CD14-positive monocyte (primary cell): ENCODE measurements around the gene NDE1. TPM values are rescaled to one million over a fixed set of nuclear protein-coding genes. Genes with fewer than 3 reads are reported as not detected.
A peak's percentile ranks its signal among the peaks of the same experiment; 100 is the strongest.

Experiments used
- DNase-seq, 3 donors: peaks; one replicate each; pipeline ENCODE4 v3.0.0-alpha.2; 2011 to 2022
- H2AFZ ChIP-seq: 2 replicates; pipeline ENCODE4 v1.6.0; 2012; ENCODE audit warnings: mild to moderate bottlenecking, low read depth, low read length, inconsistent platforms; ENCODE audit not compliant: insufficient read depth, poor library complexity, severe bottlenecking
- H3K27ac ChIP-seq, 2 donors: 1 replicate in 1 of 2; 2 replicates in 1 of 2; pipeline ENCODE4 v1.5.1; 2012 to 2013; ENCODE audit warnings: low read length in 2 of 2, control low read depth in 1 of 2, inconsistent platforms in 1 of 2, low read depth in 1 of 2, mild to moderate bottlenecking in 1 of 2
- H3K27me3 ChIP-seq, 2 donors: one replicate each; pipeline versions ENCODE4 v1.6.0 to v1.6.1; 2011 to 2013; ENCODE audit warnings: low read length in 2 of 2; ENCODE audit not compliant: control insufficient read depth in 2 of 2, insufficient read depth in 2 of 2
- H3K36me3 ChIP-seq, 2 donors: replicated peaks in 1 of 2; 1 replicate in 1 of 2; 2 replicates in 1 of 2; pipeline versions ENCODE4 v1.5.1 to v1.6.1; 2012 to 2013; ENCODE audit warnings: low read length in 2 of 2, control low read depth in 1 of 2, inconsistent platforms in 1 of 2, mild to moderate bottlenecking in 1 of 2; ENCODE audit not compliant: insufficient read depth in 2 of 2, control insufficient read depth in 1 of 2
- H3K4me1 ChIP-seq, 2 donors: 1 replicate in 1 of 2; 2 replicates in 1 of 2; pipeline versions ENCODE4 v1.5.1 to v1.6.1; 2012 to 2013; ENCODE audit warnings: low read length in 2 of 2, control low read depth in 1 of 2, inconsistent platforms in 1 of 2, mild to moderate bottlenecking in 1 of 2, moderate library complexity in 1 of 2; ENCODE audit not compliant: insufficient read depth in 2 of 2, control insufficient read depth in 1 of 2
- H3K4me2 ChIP-seq: replicated peaks from 2 replicates; pipeline ENCODE3; 2012; ENCODE audit warnings: low read length, moderate library complexity, mild to moderate bottlenecking; ENCODE audit not compliant: poor library complexity, severe bottlenecking; ENCODE audit errors: extremely low read depth
- H3K4me3 ChIP-seq, 3 experiments: fragments of 200-600 bp in 1 of 3; sonication (generic) in 1 of 3; replicated peaks in 1 of 3; 1 replicate in 2 of 3; 2 replicates in 1 of 3; pipeline ENCODE4 v1.5.1; 2011 to 2013; ENCODE audit warnings: low read length in 3 of 3, mild to moderate bottlenecking in 3 of 3, control low read depth in 2 of 3, low read depth in 2 of 3, inconsistent platforms in 1 of 3, moderate library complexity in 1 of 3
- H3K79me2 ChIP-seq: 2 replicates; pipeline ENCODE4 v1.6.0; 2012; ENCODE audit warnings: mild to moderate bottlenecking, control low read depth, inconsistent platforms, low read length, moderate library complexity; ENCODE audit not compliant: insufficient read depth
- H3K9ac ChIP-seq: 2 replicates; pipeline ENCODE4 v1.6.0; 2017; ENCODE audit warnings: low read length, mild to moderate bottlenecking; ENCODE audit not compliant: insufficient read depth, poor library complexity, severe bottlenecking
- H3K9me3 ChIP-seq, 2 donors: replicated peaks in 1 of 2; 1 replicate in 1 of 2; 2 replicates in 1 of 2; pipeline versions ENCODE4 v1.5.1 to v1.6.1; 2012 to 2013; ENCODE audit warnings: low read length in 2 of 2, control low read depth in 1 of 2; ENCODE audit not compliant: control insufficient read depth in 1 of 2, insufficient read depth in 1 of 2
- H4K20me1 ChIP-seq: 2 replicates; pipeline ENCODE4 v1.6.0; 2012; ENCODE audit warnings: mild to moderate bottlenecking, low read length, control low read depth, moderate library complexity; ENCODE audit not compliant: insufficient read depth
- H3K27ac Mint-ChIP-seq, 7 donors: one replicate each; pipeline ENCODE4 v1.8.0; 2020; ENCODE audit warnings: mild to moderate bottlenecking in 7 of 7, mixed read lengths in 7 of 7, moderate library complexity in 6 of 7, inconsistent platforms in 2 of 7
- H3K27me3 Mint-ChIP-seq, 3 donors: one replicate each; pipeline ENCODE4 v1.8.0; 2021 to 2022; ENCODE audit warnings: low read depth in 3 of 3, mild to moderate bottlenecking in 3 of 3, mixed read lengths in 3 of 3, moderate library complexity in 3 of 3, inconsistent platforms in 1 of 3
- H3K36me3 Mint-ChIP-seq, 2 donors: one replicate each; pipeline ENCODE4 v1.8.0; 2020; ENCODE audit warnings: mixed read lengths in 2 of 2, inconsistent platforms in 1 of 2, mild to moderate bottlenecking in 1 of 2
- H3K4me1 Mint-ChIP-seq: one replicate; pipeline ENCODE4 v1.8.0; 2020; ENCODE audit warnings: mild to moderate bottlenecking, mixed read lengths
- H3K4me3 Mint-ChIP-seq, 2 donors: one replicate each; pipeline ENCODE4 v1.8.0; 2020; ENCODE audit warnings: mild to moderate bottlenecking in 2 of 2, mixed read lengths in 2 of 2, moderate library complexity in 1 of 2
- H3K9me3 Mint-ChIP-seq, 7 donors: one replicate each; pipeline ENCODE4 v1.8.0; 2020 to 2022; ENCODE audit warnings: mixed read lengths in 7 of 7, mild to moderate bottlenecking in 6 of 7, moderate library complexity in 6 of 7, inconsistent platforms in 2 of 7
- CTCF ChIP-seq: fragments of 200-600 bp; IDR thresholded peaks from one replicate; pipeline ENCODE4 v1.8.0; 2022; ENCODE audit warnings: antibody characterized with exemption, mild to moderate bottlenecking
- WGBS: methylation state at CpG from one replicate; pipeline ENCODE4 v1.1.5; 2013; ENCODE audit warnings: missing lambda C conversion rate; ENCODE audit not compliant: insufficient coverage; 5-methylcytosine and 5-hydroxymethylcytosine counted together
- intact Hi-C, 2 donors: fragments of 100-400 bp; cut with micrococcal nuclease; formaldehyde crosslinking; loops; one replicate each; pipeline versions ENCODE4 v1.15.0 to v1.15.1; 2023
- polyA plus RNA-seq, 3 donors: library from polyadenylated mRNA; depleted of rRNA in 1 of 3; unstranded in 2 of 3; stranded (reverse) in 1 of 3; fragments of 300-500 nt in 2 of 3; fragments of >200 nt in 1 of 3; fragmentation: Illumina TruSeq in 2 of 3; gene quantifications; 1 replicate in 2 of 3; 2 replicates in 1 of 3; pipeline ENCODE4 v1.2.3, GENCODE V29; 2012 to 2021

The NDE1 gene
- polyA plus RNA-seq, 3 donors = 26.0 to 47.8 (median 28.0) TPM

GRCh38 chr16:15764112-15764511 is 114.1 kb downstream of the NDE1 start:
- no peak for TF ChIP-seq CTCF
- Histone ChIP-seq H3K4me3 (no peak overlapping the region), H3K36me3 (no peaks in the 10 kb centered on the region), H4K20me1 (no peaks in the 10 kb centered on the region), H3K27me3 (no peaks in the 10 kb centered on the region), H3K27ac (no peak overlapping the region), H3K9me3 (peaks cover 0 to 10% of the 10 kb centered on the region in 2 donors), H3K4me2 (no peak overlapping the region), H3K4me1 (no peaks in the 10 kb centered on the region), H2AFZ (no peak overlapping the region), H3K9ac (no peak overlapping the region), H3K79me2 (no peaks in the 10 kb centered on the region)
- intact Hi-C loops = loop anchor here in 1 of 2 donors (5.0 kb wide), 1 partner anchor 363 kb away; no protein-coding TSS in a partner anchor
- H3K36me3 Mint-ChIP-seq = no peaks in the 10 kb centered on the region
- DNase-seq = no peak
- peaks cover 0 to 13% (median 9%) of the 10 kb centered on the region in 7 donors for H3K9me3 Mint-ChIP-seq
- peaks cover 0 to 4% (median 1%) of the 10 kb centered on the region in 3 donors for H3K27me3 Mint-ChIP-seq
- no peaks in the 10 kb centered on the region for H3K4me1 Mint-ChIP-seq
- H3K4me3 Mint-ChIP-seq = no peak overlapping the region
- H3K27ac Mint-ChIP-seq = no peak overlapping the region
- 83% methylated on average over 1 of the region's 2 CpGs for whole genome bisulfite sequencing

DNA sequence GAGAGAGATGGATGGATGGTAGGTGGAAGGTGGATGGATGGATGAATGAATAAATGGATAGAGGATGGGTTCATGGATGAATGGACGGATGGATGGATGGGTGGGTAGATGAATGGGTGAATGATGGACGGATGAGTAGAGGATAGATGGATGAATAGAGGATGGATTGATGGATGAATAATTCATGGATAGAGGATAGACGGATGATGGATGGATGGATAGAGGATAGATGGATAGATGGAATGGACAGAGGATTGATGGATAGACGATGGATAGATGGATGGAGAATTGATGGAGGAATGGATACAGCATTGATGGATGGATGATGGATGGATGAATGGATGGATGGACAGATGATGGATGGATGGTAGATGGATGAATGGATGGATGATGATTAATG is 115.1 kb downstream of the NDE1 start:
- WGBS = 90% methylated on average over 4 of the region's 4 CpGs
- H3K4me3 Mint-ChIP-seq = peak overlapping the region in 1 of 2 donors; percentile 5
- no peak for DNase-seq
- Histone ChIP-seq H4K20me1 (no peaks in the 10 kb centered on the region), H3K9me3 (peaks cover 0 to 10% of the 10 kb centered on the region in 2 donors), H3K4me3 (no peak overlapping the region), H3K27me3 (no peaks in the 10 kb centered on the region), H3K27ac (no peak overlapping the region), H3K4me2 (no peak overlapping the region), H3K36me3 (no peaks in the 10 kb centered on the region), H3K79me2 (no peaks in the 10 kb centered on the region), H3K9ac (no peak overlapping the region), H2AFZ (no peak overlapping the region), H3K4me1 (no peaks in the 10 kb centered on the region)
- H3K9me3 Mint-ChIP-seq = peaks cover 0 to 15% (median 9%) of the 10 kb centered on the region in 7 donors
- intact Hi-C loops = loop anchor here in 1 of 2 donors (5.0 kb wide), 1 partner anchor 362 kb away; no protein-coding TSS in a partner anchor
- H3K4me1 Mint-ChIP-seq = no peaks in the 10 kb centered on the region
- TF ChIP-seq CTCF = no peak
- peaks cover 0 to 4% (median 1%) of the 10 kb centered on the region in 3 donors for H3K27me3 Mint-ChIP-seq
- H3K36me3 Mint-ChIP-seq = no peaks in the 10 kb centered on the region
- H3K27ac Mint-ChIP-seq = no peak overlapping the region
